HL-60 (cell line): ENCODE data around the gene COLEC12.
A peak's percentile ranks its signal among the peaks of the same experiment; 100 is the strongest.

Source experiments
- DNase-seq, 2 experiments: peaks; one replicate each; pipeline ENCODE4 v3.0.0-alpha.2; 2010 to 2020; ENCODE audit warnings: low read depth in 1 of 2, low spot score in 1 of 2
- H3K27ac ChIP-seq: fragments of 250-450 bp; sonication (Bioruptor Pico); replicated peaks from 2 replicates; pipeline ENCODE4 v1.5.1; 2020; ENCODE audit warnings: mild to moderate bottlenecking, moderate library complexity
- H3K27me3 ChIP-seq: fragments of 250-450 bp; sonication (Bioruptor Pico); 2 replicates; pipeline ENCODE4 v1.5.1; 2021; ENCODE audit warnings: mild to moderate bottlenecking, moderate library complexity; ENCODE audit not compliant: insufficient read depth, poor library complexity, severe bottlenecking
- H3K4me3 ChIP-seq: replicated peaks from 2 replicates; pipeline ENCODE4 v1.5.1; 2011; ENCODE audit warnings: mild to moderate bottlenecking, control low read depth, low read length; ENCODE audit not compliant: insufficient read depth
- GABPA ChIP-seq: IDR thresholded peaks from 2 replicates; pipeline ENCODE4 v1.6.1; 2012; ENCODE audit warnings: low read depth
- POLR2AphosphoS5 ChIP-seq: IDR thresholded peaks from 2 replicates; pipeline ENCODE4 v1.6.1; 2012; ENCODE audit warnings: low read depth
- SPI1 ChIP-seq: IDR thresholded peaks from 2 replicates; pipeline ENCODE4 v1.6.1; 2012; ENCODE audit warnings: low read depth, mild to moderate bottlenecking, borderline replicate concordance
- TF ChIP-seq, protein P1 (sequence below): IDR thresholded peaks from 2 replicates; pipeline ENCODE4 v1.6.1; 2012; ENCODE audit warnings: low read depth; ENCODE audit not compliant: insufficient replicate concordance
- TF ChIP-seq, protein P2 (sequence below): IDR thresholded peaks from one replicate; pipeline ENCODE4 v1.5.1; 2011; ENCODE audit warnings: low read length, control low read depth, inconsistent platforms; ENCODE audit not compliant: insufficient read depth

COLEC12 gene

DNA sequence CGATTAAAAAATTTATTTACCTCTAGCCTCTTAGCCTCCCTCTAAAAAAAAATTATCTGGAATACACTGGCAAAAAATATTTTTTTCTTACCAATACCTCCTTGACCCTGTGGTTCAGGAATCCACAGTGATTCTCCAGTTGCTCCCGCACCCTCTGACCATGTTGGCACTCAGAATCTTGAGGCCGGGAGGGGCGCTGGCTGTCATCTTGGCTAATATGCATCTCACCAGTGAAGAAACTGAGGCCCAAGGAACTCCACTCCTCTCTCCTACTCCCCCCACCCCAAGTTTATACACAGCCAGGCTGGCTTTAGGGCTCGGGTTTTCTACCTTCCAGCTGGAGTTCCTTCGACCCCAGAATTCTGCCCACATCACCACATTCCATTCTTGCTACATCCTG is 134.8 kb downstream of the COLEC12 start:
- no peak overlapping the region for H3K27ac ChIP-seq
- no peaks in the 10 kb centered on the region for H3K27me3 ChIP-seq
- no peak overlapping the region for H3K4me3 ChIP-seq
- TF ChIP-seq, protein P1, sequence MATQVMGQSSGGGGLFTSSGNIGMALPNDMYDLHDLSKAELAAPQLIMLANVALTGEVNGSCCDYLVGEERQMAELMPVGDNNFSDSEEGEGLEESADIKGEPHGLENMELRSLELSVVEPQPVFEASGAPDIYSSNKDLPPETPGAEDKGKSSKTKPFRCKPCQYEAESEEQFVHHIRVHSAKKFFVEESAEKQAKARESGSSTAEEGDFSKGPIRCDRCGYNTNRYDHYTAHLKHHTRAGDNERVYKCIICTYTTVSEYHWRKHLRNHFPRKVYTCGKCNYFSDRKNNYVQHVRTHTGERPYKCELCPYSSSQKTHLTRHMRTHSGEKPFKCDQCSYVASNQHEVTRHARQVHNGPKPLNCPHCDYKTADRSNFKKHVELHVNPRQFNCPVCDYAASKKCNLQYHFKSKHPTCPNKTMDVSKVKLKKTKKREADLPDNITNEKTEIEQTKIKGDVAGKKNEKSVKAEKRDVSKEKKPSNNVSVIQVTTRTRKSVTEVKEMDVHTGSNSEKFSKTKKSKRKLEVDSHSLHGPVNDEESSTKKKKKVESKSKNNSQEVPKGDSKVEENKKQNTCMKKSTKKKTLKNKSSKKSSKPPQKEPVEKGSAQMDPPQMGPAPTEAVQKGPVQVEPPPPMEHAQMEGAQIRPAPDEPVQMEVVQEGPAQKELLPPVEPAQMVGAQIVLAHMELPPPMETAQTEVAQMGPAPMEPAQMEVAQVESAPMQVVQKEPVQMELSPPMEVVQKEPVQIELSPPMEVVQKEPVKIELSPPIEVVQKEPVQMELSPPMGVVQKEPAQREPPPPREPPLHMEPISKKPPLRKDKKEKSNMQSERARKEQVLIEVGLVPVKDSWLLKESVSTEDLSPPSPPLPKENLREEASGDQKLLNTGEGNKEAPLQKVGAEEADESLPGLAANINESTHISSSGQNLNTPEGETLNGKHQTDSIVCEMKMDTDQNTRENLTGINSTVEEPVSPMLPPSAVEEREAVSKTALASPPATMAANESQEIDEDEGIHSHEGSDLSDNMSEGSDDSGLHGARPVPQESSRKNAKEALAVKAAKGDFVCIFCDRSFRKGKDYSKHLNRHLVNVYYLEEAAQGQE, result no peak
- TF ChIP-seq, protein P2, sequence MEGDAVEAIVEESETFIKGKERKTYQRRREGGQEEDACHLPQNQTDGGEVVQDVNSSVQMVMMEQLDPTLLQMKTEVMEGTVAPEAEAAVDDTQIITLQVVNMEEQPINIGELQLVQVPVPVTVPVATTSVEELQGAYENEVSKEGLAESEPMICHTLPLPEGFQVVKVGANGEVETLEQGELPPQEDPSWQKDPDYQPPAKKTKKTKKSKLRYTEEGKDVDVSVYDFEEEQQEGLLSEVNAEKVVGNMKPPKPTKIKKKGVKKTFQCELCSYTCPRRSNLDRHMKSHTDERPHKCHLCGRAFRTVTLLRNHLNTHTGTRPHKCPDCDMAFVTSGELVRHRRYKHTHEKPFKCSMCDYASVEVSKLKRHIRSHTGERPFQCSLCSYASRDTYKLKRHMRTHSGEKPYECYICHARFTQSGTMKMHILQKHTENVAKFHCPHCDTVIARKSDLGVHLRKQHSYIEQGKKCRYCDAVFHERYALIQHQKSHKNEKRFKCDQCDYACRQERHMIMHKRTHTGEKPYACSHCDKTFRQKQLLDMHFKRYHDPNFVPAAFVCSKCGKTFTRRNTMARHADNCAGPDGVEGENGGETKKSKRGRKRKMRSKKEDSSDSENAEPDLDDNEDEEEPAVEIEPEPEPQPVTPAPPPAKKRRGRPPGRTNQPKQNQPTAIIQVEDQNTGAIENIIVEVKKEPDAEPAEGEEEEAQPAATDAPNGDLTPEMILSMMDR, result no peak
- no peak for TF ChIP-seq GABPA
- no peak for DNase-seq

DNA sequence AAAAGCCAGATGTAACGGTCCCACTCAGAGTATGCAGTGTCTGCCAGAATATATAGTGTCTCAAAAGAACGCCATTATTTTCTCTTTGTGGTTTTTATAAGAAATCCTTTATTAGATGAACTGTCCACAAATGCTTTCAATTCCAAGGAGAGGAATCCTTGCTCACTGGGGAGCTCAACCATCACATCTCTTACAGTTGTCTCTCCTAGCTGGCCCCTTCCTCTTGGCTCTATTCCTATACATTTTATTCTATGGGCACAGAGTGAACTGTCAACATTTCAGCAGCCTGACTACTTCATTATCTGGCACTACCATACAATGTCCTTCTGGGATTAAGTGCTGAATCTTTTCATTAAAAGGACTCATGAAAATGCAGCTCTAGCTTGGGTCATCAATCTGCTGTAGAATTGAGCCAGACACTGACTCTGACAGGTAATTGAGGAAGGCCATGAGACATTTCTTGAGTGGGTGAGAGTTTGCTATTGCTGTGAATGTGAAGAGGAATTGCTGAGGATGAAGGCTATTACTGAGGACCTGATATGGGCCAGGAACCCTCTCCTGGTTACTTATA is 136.2 kb downstream of the COLEC12 start:
- no peak overlapping the region for H3K4me3 ChIP-seq
- H3K27me3 ChIP-seq, result no peaks in the 10 kb centered on the region
- no peak overlapping the region for H3K27ac ChIP-seq
- TF ChIP-seq SPI1, result no peak
- TF ChIP-seq, protein P2, result no peak
- no peak for DNase-seq

DNA sequence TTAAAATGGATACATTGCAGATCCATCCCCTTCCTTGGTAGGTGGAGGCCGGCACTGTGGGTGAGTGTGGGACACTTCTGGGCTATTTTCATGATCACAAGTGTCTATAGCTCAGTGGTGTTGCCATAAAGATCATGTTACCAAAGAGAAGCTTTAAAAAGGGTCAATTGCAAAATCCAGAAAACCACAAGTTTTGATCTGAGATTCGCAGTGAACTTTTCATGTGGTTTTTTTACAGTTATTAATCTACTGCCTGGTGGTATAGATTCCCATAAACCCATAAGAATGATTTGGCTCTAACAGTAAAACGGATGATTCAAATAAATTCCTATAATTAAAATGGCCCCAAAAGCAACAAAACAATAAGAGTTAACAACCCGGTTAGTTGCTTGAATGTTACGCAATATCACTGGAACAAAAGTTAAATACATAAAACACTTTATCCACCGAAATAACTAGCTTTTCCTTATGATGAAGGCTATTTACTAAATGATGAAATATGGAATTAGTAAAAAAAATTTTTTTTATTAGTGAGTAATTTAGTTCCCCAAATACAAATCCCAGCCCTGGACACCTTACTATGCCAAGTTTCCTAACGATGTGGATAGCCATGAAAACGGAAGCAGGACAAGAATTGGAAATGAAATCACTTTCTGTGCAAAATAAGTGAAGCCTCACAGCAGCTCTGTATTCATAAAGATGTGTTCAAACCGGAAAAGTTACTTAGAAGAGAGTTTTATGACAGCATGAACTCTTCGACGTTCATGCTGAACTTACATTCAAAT is 137.0 kb downstream of the COLEC12 start:
- peak in 1 of 2 experiments; percentile 59 for DNase-seq
- TF ChIP-seq POLR2AphosphoS5 (no peak), SPI1 (no peak), GABPA (peak; percentile 28; the same call in 1 of the 2 replicates)
- TF ChIP-seq, protein P2, result no peak
- TF ChIP-seq, protein P1, result no peak
- no peak overlapping the region for H3K4me3 ChIP-seq
- H3K27ac ChIP-seq, result no peak overlapping the region
- H3K27me3 ChIP-seq, result no peaks in the 10 kb centered on the region
